Hepatocyte (in vitro differentiated cells): Measurements from ENCODE around the gene ACTR5.

Experiments
- CTCF ChIP-seq: fragments of 200-600 bp; sonication (generic); IDR thresholded peaks from 2 replicates; pipeline ENCODE4 v1.5.1; 2016; ENCODE audit warnings: antibody characterized with exemption, mild to moderate bottlenecking; ENCODE audit not compliant: poor library complexity
- EZH2phosphoT487 ChIP-seq: fragments of 200-600 bp; sonication (generic); IDR thresholded peaks from one replicate; pipeline ENCODE4 v1.6.1; 2018; ENCODE audit warnings: antibody characterized with exemption, mild to moderate bottlenecking, low read depth, moderate library complexity; ENCODE audit not compliant: unreplicated experiment, severe bottlenecking

GRCh38 chr20:38805502-38805957 is 57.3 kb downstream of the ACTR5 start, which contains the start of gene PPP1R16B:
- TF ChIP-seq CTCF = no peak
- no peak for TF ChIP-seq EZH2phosphoT487
